GM12878 (cell line): ENCODE measurements around the gene ITGA1.

ENCODE experiments used
- ATF3 ChIP-seq: IDR thresholded peaks from 2 replicates; pipeline ENCODE4 v1.6.1; 2011; ENCODE audit warnings: low read depth, mild to moderate bottlenecking, low read length, moderate library complexity, borderline replicate concordance; ENCODE audit errors: extremely low read depth
- CTCF ChIP-seq, 3 experiments: IDR thresholded peaks in 2 of 3; conservative IDR thresholded peaks in 1 of 3; 2 replicates each; pipeline ENCODE4 v1.5.1; 2011; ENCODE audit warnings: low read depth in 3 of 3, low read length in 3 of 3, mild to moderate bottlenecking in 3 of 3, control low read depth in 2 of 3, moderate library complexity in 2 of 3, inconsistent platforms in 1 of 3, mixed read lengths in 1 of 3; ENCODE audit not compliant: control insufficient read depth in 2 of 3, insufficient read depth in 1 of 3; ENCODE audit errors: extremely low read depth in 1 of 3
- HCFC1 ChIP-seq: fragments of 150-350 bp; IDR thresholded peaks from 2 replicates; pipeline ENCODE4 v1.6.1; 2014; ENCODE audit warnings: low read length
- MXI1 ChIP-seq: fragments of 150-350 bp; IDR thresholded peaks from 2 replicates; pipeline ENCODE4 v1.6.1; 2011; ENCODE audit warnings: low read depth, mild to moderate bottlenecking, inconsistent platforms, low read length, improper control_type of control experiment
- USF1 ChIP-seq: IDR thresholded peaks from 2 replicates; pipeline ENCODE4 v1.6.1; 2011; ENCODE audit warnings: borderline replicate concordance, low read depth, mild to moderate bottlenecking, moderate library complexity, mixed read lengths, low read length; ENCODE audit not compliant: insufficient read depth; ENCODE audit errors: extremely low read length
- ZBTB4 ChIP-seq: fragments of 450-650 bp; formaldehyde crosslinking; IDR thresholded peaks from 2 replicates; pipeline ENCODE4 v1.4.0; 2022; ENCODE audit warnings: mild to moderate bottlenecking, moderate library complexity

- TF ChIP-seq CTCF (IDR thresholded peaks at IDR 0.05 in 2 of 3, conservative IDR thresholded peaks at IDR 0.05 in 1 of 3; ENCODE audit: control insufficient read depth in 2 of 3, extremely low read depth in 1 of 3, insufficient read depth in 1 of 3, low read depth in 3 of 3, low read length in 3 of 3) (no peak), ZBTB4 (no peak), HCFC1 (no peak), USF1 (no peak), ATF3 (no peak), MXI1 (no peak)
These were observed 77.2 kb downstream of the ITGA1 start for GRCh38 chr5:52864884-52865283.
